ENCODE results near the gene EIF3I. TPM values are rescaled to one million over a fixed set of nuclear protein-coding genes. Genes with fewer than 3 reads are reported as not detected.

The EIF3I gene
- total and polyA plus RNA-seq, 2 of the 13 experiments (the other 11 are each of a cell fraction or from before 2014, with no cell fraction given), result 210 to 223 TPM

DNA sequence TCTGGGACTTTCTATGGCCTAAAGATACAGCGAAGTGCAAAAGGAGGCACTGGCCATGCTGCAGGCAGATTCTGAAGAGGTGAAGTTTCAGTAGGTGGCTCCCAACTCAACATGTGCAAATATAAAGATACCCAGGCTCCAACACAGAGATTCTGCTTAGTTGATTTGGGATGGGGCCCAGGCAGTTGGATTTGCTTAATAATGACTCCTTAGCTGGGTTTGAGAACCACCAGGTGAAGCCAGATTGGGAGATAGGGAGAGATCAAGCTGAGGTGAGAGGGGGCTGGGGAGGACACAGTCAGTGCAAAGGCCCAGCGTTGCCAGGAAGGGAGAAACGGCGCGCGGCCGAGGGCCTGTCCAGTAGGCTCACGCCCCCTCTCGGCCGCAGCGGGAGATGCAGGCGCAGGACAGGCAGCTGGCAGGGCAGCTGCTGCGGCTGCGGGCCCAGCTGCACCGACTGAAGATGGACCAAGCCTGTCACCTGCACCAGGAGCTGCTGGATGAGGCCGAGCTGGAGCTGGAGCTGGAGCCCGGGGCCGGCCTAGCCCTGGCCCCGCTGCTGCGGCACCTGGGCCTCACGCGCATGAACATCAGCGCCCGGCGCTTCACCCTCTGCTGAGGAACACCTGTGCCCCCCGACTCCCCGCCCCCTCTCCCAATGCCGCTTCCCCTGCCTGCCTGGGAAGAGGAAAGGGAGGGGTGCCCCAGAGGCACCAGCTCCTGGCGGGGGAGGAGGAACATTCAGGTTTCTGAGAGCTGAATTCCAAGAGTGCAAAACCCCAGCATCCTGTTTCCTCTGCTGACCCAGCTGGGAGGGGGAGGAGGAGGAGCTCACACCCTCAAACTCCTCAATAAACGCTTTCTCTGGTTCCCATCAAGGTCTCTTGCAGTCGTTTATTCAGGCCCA, 26.0 kb downstream of the EIF3I start (continued):
- TF ChIP-seq, protein P1, sequence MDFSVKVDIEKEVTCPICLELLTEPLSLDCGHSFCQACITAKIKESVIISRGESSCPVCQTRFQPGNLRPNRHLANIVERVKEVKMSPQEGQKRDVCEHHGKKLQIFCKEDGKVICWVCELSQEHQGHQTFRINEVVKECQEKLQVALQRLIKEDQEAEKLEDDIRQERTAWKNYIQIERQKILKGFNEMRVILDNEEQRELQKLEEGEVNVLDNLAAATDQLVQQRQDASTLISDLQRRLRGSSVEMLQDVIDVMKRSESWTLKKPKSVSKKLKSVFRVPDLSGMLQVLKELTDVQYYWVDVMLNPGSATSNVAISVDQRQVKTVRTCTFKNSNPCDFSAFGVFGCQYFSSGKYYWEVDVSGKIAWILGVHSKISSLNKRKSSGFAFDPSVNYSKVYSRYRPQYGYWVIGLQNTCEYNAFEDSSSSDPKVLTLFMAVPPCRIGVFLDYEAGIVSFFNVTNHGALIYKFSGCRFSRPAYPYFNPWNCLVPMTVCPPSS (IDR thresholded peaks at IDR 0.05), result no peak
- no peak for TF ChIP-seq RFXANK (CRISPR knock-in tag; IDR thresholded peaks at IDR 0.05)
- 0 out of 2 replicates have a peak, but pooled peaks have one; percentile 33 for TF ChIP-seq PPARG (CRISPR knock-in tag; conservative IDR thresholded peaks at IDR 0.05)
- TF ChIP-seq, protein P2, sequence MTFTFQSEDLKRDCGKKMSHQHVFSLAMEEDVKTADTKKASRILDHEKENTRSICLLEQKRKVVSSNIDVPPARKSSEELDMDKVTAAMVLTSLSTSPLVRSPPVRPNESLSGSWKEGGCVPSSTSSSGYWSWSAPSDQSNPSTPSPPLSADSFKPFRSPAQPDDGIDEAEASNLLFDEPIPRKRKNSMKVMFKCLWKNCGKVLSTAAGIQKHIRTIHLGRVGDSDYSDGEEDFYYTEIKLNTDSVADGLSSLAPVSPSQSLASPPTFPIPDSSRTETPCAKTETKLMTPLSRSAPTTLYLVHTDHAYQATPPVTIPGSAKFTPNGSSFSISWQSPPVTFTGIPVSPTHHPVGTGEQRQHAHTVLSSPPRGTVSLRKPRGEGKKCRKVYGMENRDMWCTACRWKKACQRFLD (CRISPR knock-in tag; IDR thresholded peaks at IDR 0.05; ENCODE audit: borderline replicate concordance), result no peak
- no peak for TF ChIP-seq ZFP36 (IDR thresholded peaks at IDR 0.05; ENCODE audit: borderline replicate concordance, low read depth, low read length, partially characterized antibody)
- peak; percentile 50; the same call in 1 of the 2 replicates for TF ChIP-seq RXRA (CRISPR knock-in tag; IDR thresholded peaks at IDR 0.05)
- TF ChIP-seq ZNF256 (CRISPR knock-in tag; conservative IDR thresholded peaks at IDR 0.05), result no peak
- no peak for TF ChIP-seq ZMYM4 (CRISPR knock-in tag; IDR thresholded peaks at IDR 0.05)
- no peak for TF ChIP-seq ATF7-NPFF (CRISPR knock-in tag; IDR thresholded peaks at IDR 0.05; ENCODE audit: low read depth)
- TF ChIP-seq MIER2 (CRISPR knock-in tag; IDR thresholded peaks at IDR 0.05), result no peak
- TF ChIP-seq ZNF691 (CRISPR knock-in tag; IDR thresholded peaks at IDR 0.05; ENCODE audit: borderline replicate concordance, low read depth), result peak; percentile 39; the same call in 1 of the 2 replicates
- TF ChIP-seq RFXAP (CRISPR knock-in tag; IDR thresholded peaks at IDR 0.05; ENCODE audit: borderline replicate concordance), result no peak
- no peak for TF ChIP-seq GTF3A (CRISPR knock-in tag; conservative IDR thresholded peaks at IDR 0.05)
- TF ChIP-seq ZNF383 (CRISPR knock-in tag; IDR thresholded peaks at IDR 0.05; ENCODE audit: borderline replicate concordance), result no peak
- TF ChIP-seq ZNF790 (CRISPR knock-in tag; IDR thresholded peaks at IDR 0.05; ENCODE audit: borderline replicate concordance), result no peak
- TF ChIP-seq TEAD3 (CRISPR knock-in tag; optimal IDR thresholded peaks at IDR 0.05; ENCODE audit: borderline replicate concordance), result peak; percentile 39
- no peak for TF ChIP-seq ZNF468 (CRISPR knock-in tag; IDR thresholded peaks at IDR 0.05)
- TF ChIP-seq MBD4 (IDR thresholded peaks at IDR 0.05; ENCODE audit: borderline replicate concordance, low read length), result no peak
- no peak for TF ChIP-seq ZNF34 (CRISPR knock-in tag; IDR thresholded peaks at IDR 0.05; ENCODE audit: borderline replicate concordance)
- no peak for TF ChIP-seq TSC22D2 (CRISPR knock-in tag; IDR thresholded peaks at IDR 0.05; ENCODE audit: borderline replicate concordance)
- TF ChIP-seq, protein P3, sequence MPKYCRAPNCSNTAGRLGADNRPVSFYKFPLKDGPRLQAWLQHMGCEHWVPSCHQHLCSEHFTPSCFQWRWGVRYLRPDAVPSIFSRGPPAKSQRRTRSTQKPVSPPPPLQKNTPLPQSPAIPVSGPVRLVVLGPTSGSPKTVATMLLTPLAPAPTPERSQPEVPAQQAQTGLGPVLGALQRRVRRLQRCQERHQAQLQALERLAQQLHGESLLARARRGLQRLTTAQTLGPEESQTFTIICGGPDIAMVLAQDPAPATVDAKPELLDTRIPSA (CRISPR knock-in tag; IDR thresholded peaks at IDR 0.05; ENCODE audit: borderline replicate concordance), result 0 out of 2 replicates have a peak, but pooled peaks have one; percentile 26
- peak; percentile 47; the same call in 1 of the 2 replicates for TF ChIP-seq RFX5 (IDR thresholded peaks at IDR 0.05; ENCODE audit: low read depth, low read length)
- TF ChIP-seq ZNF777 (CRISPR knock-in tag; IDR thresholded peaks at IDR 0.05), result no peak
- peak; percentile 85 for TF ChIP-seq PTBP1 (IDR thresholded peaks at IDR 0.05; ENCODE audit: low read depth, low read length, poor library complexity, severe bottlenecking)
- peak; percentile 73 for TF ChIP-seq SALL1 (CRISPR knock-in tag; IDR thresholded peaks at IDR 0.05)
- no peak for TF ChIP-seq NBN (conservative IDR thresholded peaks at IDR 0.05)

All from HepG2 (cell line).